Right renal pelvis (tissue), 4 donors: ENCODE results near the gene RASAL2. TPM values are rescaled to one million over a fixed set of nuclear protein-coding genes. Genes with fewer than 3 reads are reported as not detected.
"Not testable (repeated sequence)": the region's sequence is repeated elsewhere in the genome, so short reads cannot be mapped to it uniquely, and the experiment has no call there.

ENCODE experiments used
- DNase-seq, 4 donors: peaks; one replicate each; pipeline ENCODE4 v3.0.0-alpha.2; 2013; ENCODE audit warnings: low read depth in 4 of 4, low spot score in 3 of 4, missing footprints in 1 of 4
- polyA plus RNA-seq, 4 donors: library from polyadenylated mRNA; unstranded; fragments of 120-200 nt; gene quantifications; one replicate each; pipeline ENCODE4 v1.2.1, GENCODE V29; 2013; ENCODE audit not compliant: insufficient read length in 4 of 4

RASAL2 gene
- polyA plus RNA-seq, 4 donors, result 17.6 to 19.3 (median 19.1) TPM

DNA sequence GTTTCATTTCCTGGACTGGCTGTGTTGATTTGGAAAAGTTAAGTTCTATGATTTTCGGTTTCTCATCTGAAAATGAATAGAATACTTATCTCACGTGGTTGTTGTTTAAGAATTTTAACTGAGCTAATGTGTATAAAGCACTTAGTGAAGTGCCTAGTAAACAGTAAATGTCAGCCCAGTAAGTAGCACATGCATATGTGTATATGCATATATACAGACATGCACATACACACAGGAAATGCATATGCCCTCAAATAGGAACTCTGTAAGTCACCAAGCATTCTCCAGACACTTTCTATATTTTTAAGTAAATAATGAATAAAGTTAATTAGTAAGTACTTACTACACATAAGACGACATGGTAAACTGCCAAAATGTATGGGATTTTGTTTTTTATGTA lies 274.3 kb downstream of the RASAL2 start:
- DNase-seq, result no peak

DNA sequence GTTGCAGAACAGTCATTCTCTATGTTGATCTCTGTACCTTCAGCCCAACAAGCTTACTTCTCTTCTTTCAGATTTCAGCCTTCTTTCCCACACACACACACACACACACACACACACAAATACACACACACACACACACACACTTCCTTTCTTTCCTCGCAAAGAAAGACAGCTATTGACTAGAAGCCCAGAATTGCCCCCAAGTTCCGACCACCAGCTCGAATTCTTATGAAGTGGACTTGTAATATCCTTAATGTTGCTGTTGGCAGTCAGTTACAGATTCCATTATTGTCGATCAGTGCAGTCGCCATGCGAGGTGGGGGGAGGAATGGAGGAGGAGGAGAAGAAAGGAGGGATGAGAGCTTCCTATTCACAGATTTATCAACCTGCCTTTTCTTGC lies 277.3 kb downstream of the RASAL2 start:
- peak in 1 of 4 donors; percentile 13 for DNase-seq

DNA sequence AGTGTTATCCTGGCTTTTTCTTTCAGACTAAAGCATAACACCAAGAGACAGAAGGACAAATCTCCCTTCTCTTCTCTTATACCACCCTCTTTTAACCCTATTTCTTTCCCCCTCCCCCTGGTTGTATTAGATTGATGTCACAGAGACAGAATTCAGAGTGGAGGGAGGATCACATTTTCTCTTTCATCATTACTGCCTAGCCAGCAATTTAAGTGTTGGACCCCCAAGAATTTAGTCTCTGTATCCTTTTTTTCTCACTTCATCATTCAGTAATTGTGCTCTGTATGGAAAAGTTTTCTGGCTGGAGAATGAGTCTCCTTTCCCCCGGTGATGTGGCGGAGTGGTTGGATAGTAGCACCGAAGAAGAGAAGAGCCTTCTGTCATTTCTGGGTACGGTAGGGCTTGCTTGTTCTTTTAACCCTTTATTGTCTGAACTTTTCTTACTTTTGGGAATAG lies 278.1 kb downstream of the RASAL2 start:
- no peak for DNase-seq

DNA sequence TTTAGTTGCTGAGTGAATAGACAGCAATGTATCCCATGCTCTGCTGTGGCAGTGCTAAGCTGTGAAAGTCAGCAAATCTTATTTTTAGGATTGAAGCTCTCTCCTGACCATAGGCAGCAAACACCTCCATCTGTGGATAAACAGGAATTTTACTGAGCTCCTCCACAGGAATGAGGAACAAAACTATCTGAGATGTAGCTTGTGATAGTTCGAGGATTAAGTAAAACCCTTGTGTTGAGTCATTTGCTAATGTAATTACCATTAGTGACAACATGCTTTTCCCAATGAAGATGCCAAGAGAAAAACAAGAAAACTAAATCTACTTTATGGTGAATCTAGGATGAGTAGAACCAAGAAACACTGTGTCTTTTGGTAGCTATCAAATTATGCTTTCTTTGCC lies 280.1 kb downstream of the RASAL2 start:
- DNase-seq, result no peak

DNA sequence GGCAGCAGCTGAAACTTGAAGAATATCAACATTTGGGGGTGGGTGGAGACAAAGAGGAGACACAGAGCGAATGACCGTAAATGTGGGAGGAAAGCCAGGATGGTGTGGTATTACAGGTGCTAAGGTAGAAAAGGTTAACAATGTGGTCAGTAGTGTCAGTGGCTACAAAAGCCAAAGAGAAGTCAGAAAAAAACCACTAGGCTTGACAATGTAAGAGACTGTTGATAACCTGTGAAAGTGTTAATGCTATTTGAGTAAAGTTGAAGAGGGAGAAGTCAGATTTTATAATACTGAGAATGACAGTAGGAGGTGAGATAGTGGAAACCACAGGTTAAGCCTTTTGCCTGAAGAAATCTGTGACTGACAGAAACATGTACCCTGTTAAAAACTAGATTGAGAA lies 282.1 kb downstream of the RASAL2 start:
- DNase-seq, result no peak

DNA sequence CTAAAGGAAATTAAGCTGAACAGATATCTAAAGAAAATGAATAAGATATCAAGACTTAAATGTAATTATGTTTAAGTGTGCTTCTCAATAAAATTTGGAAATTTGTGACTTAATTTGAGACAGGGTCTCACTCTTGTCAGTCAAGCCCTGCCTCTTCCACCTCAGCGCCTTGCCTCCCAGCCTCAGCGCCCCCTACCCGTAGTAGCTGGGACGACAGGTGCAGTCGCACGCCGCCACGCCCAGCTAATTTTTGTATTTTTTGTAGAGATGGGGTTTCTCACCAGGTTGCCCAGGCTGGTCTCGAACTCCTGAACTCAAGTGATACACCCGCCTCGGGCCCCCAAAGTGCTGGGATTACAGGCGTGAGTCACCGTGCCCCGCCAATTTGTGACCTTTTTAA lies 285.9 kb downstream of the RASAL2 start:
- DNase-seq, result no peak

DNA sequence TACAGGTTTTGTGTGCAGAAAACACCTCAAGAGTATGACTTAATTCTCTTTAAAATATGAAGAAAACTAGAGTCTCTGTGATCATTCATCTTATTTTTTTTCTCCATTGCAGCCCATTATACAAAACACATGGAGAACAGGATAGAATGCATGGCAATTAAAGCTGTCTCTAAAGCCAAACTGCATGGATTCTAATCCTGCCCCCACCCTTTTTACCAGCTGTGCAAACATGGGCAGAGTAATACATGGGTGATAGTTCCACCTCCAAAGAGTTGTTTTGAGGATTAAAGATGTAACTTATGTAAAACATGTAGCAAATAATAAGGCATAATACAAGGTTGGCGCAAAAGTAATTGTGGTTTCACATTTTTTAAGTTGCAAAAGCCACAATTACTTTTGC lies 288.5 kb downstream of the RASAL2 start:
- no peak for DNase-seq

DNA sequence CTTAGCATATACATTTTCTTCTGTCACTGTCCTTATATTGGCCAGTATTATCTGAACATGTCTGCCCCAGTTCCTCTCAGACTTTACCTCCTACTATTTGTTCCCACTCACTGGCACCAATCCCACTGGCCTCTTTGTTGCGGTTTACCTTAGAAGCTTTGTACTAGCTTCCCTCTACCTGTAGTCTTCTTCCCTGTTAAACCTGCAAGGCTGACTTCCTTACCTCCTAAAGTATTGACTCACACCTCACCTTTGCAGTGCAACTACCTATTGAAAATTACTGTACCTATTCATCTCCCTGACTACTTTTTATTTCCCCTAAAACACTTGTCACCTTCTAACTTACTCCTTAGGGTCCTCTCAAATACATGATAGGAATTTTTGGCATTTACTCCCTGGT lies 291.8 kb downstream of the RASAL2 start:
- DNase-seq, result no peak

DNA sequence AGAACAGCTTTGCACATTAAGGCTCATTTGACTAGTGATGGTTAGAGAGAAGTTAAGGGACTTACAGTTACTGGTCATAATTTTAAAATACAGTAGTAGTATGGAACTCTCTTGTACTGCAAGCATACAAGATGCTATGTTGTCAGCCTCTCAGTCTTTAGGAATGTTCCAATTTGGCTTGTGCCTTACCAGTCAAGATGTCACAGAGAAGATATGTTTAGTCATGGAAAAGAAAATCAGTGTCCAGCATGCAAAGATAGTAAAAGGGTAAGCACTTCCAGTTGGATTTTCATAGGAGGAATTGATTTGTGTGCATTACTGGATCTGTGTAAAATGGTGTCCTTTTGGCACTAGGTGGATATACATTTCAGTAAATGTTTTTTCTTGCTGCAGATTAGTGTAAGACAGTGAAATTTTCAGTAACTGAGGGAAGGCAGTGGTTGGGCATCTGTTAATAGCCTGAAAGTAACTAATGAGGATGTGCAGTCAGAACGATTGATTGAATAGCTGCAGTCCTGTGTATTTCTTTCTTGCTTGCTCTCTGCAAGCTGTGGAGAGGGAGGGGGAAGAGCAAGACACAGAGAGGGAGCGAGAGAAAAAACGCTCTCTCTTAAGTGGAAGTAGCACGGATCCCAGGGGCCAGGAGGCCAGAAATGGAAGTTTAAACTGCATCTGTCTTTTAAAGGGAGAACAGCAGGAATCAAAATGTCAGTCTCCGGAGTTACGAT lies 294.7 kb downstream of the RASAL2 start:
- no peak for DNase-seq

DNA sequence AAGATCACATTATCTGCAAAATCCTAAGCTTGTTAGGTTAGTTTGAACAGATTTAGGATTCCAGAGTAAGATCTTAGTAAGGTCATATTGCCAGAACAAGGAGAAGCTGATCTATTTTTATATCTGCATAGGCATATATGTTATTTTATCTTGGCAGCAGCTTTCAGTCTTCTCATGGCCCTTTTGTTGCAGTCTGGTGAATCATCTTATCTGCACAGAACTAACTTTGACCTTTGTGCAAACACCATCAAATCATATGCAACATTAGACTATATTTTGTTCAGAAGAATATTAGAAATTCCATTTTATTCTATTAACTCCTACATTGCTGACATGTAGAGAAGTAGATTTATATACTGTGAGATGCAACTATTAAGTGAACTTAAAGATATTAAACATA lies 295.5 kb downstream of the RASAL2 start:
- no peak for DNase-seq

DNA sequence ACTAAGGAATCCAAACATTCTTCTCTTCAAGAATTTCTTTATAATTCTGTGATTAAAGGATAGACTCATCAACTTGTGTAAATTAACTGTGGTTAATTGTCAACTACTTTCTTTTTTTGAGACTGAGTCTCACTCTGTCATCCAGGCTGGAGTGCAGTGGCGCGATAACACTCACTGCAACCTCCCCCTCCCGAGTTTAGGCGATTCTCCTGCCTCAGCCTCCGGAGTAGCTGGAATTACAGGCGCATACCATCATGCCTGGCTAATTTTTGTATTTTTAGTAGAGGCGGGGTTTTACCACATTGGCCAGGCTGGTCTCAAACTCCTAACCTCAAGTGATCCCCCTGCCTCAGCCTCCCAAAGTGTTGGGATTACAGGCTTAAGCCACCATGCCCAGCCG lies 296.4 kb downstream of the RASAL2 start:
- DNase-seq, result not testable (repeated sequence)

DNA sequence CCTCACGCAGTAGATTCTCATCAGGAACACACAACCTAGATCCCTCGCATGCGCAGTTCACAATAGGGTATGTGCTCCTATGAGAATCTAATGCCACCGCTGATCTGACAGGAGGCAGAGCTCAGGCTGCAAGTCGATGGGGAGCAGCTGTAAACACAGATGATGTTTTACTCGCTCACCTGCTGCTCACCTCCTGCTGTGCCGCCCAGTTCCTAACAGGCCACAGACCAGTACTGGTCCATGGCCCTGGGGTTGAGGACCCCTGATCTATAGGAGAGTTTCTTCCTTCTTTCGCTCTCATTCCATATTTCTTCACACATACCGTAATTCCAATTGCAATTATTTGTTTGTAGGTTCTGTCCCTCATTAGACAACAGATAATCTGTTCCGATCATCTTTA lies 299.5 kb downstream of the RASAL2 start:
- no peak for DNase-seq

DNA sequence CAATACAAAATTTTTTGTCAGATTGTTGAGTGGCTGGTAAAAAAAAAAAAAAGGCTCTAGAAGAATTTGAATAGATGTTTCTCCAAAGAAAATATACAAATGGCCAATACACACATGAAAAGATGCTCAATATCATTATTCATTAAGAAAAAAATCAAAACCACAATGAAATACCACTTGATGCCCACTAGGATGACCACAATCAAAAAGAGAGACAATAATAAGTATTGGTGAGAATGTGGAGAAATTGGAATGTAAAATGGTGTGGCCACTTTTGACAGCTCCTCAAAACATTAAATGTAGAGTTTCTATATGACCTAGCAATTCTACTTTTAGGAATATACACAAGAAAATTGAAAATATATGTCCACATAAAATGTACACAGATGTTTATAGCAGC lies 302.9 kb downstream of the RASAL2 start:
- DNase-seq, result no peak

DNA sequence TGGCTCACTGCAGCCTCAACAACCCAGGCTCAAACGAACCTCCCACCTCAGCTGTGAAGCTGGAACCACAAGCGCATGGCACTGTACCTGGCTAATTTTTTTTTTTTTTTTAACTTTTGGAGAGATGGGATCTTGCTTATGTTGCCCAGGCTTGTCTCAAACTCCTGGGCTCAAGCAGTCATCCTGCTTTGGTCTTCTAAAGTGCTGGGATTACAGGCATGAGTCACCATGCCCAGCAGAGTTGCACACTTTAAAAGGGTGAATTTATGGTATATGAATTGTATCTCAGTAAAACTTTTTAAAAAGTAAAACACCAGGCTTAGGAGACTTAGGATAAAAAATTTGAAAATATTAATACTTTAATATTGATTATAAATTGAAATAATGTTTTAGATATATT lies 303.8 kb downstream of the RASAL2 start:
- DNase-seq, result no peak

DNA sequence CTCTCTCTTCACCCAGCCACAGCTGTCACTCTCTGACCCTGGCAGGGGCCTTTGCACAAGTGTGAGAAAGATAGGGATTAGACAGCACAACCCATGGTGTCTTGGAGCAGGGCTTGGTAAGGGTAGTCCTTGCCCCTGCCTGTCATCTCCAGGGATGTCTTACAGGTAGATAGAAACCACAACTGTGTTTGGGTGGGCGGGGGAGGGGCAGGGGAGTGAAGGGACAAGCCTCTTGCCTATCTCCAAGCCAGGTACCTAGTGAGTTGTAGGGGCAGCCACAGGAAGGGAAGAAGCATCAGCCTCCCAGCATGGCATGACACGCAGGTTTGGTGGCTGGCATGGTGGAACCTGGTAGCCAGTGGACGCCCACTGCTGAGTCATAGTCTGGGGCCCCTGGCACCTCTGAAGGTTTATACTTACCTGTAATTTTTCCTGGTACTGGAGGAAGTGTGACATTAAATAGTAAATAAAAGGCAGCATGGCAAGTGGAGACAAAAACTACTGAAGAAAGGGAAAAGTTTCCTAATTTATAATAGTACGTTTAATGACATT lies 305.3 kb downstream of the RASAL2 start:
- DNase-seq, result no peak

DNA sequence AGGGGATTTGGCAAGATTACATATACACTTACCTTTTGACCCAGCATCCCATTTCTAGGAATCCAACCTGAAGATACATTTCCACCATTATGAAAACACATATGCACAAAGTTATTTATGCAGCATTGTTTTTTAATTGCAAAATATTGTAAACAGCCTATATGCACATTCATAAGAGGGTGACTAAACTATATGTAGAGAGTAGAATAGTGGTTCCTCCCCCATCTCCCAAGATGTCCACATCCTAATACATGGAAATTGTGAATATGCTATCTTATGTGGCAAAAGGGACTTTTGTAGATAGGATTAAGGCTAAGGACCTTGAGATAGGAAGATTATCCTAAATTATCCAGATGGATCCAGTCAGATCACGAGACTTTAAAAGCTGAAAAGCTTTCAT lies 311.2 kb downstream of the RASAL2 start:
- DNase-seq, result no peak

DNA sequence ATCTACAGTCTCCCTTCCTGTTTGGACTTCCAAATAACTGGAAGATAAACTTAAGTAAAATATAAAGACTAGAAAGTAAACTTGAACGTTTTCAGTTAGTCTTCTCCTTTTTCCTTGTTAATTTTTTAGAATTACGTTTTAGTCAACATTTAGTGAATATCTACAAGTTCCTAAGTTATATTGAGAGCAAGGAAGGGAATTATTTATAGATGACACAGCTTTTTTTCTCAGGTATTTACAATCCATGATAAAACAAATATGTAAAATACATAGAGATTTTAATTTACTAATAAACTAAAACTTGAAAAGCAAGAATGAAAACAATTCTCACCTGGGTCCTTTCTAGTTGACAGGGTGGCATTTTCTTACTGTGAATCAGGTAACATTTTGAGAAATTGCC lies 313.3 kb downstream of the RASAL2 start:
- DNase-seq, result no peak

DNA sequence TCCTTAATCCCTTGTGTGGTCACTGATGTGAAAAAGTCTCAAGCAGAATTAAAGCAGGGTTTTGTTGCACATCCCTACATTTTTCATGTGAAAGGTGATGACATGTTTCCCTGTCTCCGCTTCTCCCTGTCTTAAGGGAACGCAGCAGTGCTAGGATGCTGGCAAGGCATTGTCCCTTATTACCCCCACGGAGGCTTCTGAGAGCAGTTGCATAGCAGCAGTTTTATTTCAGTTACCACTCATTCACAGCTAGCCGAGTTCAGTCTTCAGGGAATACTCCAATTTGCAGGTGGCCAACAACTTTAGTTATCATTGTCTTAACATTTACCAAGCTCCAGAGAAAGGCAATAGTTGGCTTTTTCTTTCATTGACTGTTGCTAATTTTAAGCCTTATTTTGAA lies 313.8 kb downstream of the RASAL2 start:
- no peak for DNase-seq

DNA sequence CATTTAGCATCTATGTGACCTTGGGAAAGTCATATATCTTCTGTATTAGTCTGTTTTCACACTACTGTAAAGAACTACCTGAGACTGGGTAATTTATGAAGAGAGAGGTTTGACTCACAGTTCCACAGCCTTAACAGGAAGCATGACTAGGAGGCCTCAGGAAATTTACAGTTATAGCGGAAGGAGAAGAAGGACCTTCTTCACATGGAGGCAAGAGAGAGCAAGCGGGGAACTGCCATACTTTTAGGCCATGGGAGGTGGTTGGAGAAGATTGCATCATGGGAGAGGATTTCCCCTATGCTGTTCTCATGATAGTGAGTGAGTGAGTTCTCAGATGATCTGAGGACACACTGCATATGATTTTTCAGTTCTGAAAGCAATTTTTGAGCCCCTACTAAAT lies 315.0 kb downstream of the RASAL2 start:
- no peak for DNase-seq

DNA sequence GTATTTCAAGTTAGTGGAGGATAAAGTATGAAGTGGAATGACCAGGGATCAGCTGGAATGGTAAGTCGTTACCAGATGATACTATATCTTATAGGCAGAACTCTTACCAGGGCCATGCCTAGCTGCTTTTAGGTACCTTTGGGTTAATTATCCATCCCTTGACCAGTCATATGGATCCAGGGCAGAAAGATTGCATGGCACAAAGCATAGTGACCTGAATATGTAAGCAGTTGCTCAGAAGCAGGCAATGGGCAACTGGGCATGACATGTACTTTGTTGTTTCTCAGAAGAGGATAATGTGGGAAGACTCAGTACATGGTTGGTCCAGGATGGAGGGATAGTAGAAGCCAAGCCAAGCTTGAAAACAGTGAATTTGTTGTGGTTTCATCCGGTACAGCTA lies 315.6 kb downstream of the RASAL2 start:
- no peak for DNase-seq

DNA sequence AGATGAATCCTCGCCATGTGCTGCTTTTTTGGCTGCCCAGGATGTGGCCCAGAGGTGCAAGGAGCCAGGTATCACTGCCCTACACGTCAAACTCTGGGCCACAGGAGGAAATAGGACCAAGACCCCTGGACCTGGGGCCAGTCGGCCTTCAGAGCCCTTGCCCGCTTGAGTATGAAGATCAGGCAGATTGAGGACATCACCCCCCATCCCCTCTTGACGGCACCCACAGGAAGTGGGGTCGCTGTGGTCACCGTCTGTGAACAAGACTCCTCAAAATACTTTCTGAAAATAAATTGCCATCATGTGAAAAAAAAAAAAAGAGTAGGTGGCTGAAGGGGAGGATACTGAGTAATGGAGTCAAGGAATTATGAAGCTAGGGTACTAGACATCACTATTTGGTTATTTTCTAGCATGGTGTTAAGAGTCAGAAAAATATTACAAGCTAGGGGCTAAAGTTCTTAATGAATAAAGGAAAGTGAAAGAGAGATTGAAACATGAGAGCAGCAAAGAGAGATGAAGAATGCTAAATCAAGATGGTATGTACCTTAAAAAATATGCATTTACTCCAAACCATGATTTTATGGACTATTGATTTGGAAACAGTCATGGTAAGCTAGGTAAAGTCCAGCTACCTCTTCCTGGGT lies 318.0 kb downstream of the RASAL2 start:
- DNase-seq, result no peak

DNA sequence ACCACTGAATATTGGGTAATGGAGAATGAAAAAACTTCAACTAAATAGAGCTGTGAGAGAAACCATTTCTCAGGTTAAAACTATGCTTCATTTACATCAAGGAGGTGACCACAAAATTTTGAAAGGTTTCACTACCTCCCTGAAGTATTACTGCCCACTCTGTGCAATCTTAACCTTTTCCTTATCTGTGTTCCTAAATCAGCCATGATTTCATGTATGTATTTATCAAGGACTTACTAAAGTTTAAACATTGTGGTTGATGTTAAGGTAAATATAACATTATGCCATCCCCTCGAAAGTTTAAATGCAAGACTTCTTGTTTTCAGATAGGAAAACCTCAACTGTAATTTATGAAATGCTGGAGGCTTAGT lies 318.5 kb downstream of the RASAL2 start:
- DNase-seq, result no peak
